IPS DF 4.7 (cell line): ENCODE results near the gene CD59.
A peak's percentile ranks its signal among the peaks of the same experiment; 100 is the strongest.

Experiments used
- DNase-seq: peaks from one replicate; pipeline ENCODE4 v3.0.0-alpha.2; 2013; ENCODE audit warnings: low spot score; ENCODE audit errors: extremely low read depth

Gene CD59, protein sequence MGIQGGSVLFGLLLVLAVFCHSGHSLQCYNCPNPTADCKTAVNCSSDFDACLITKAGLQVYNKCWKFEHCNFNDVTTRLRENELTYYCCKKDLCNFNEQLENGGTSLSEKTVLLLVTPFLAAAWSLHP

DNA sequence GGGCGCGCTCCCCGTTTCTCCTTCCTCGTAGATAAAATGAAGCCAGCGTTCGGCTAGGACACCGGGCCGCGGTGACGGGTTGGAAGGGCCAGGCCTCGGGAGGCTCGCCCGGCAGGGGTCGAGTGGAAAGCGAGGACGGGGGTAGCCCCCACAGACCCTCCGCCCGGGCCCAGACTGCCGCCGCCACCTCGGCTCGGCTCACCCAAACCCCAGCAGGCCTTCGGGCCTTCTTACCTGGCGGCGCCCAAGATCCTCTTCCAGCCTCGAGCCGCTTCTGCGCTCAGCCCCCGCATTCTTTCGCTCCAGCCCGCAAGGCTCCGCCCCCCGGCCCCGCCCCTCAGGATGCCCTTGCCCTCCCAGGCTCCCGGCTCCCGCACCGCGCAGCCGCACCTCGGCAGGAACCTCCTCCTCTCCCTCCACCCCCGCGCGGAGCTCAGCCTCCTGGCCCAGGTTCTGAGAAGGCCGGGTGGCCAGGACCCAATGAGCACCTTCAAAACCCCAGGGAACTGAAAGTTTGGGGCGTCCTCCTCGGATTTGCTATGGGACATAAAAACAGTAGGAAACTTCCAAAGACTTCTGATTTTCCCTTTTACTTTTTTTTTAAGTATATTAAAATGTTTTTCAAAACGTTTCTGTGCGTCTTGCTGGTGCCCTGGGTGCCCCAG is at the start of gene CD59:
Gene CD59, minus strand, starts transcription at position 276 of the 665 bp plus-strand sequence. CDS start 13,978 bp downstream, outside the sequence.
- DNase-seq: no peak

DNA sequence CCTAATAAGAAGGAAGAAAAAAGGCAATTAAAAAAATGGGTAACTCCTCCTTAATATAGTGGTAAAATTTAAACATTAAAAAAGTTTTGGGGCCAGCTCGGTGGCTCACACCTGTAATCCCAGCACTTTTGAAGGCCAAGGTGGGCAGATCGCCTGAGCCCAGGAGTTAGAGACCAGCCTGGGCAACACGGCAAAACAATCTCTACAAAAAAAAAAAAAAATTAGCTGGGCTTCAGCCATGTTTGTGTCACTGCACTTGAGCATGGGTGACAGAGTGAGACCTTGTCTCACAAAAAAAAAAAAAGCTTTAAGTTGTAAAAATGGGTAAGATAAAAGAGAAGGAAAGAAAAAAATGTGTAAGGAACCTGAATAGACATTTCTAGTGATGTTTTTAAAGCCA is 49.4 kb upstream of the CD59 start:
- DNase-seq: no peak

DNA sequence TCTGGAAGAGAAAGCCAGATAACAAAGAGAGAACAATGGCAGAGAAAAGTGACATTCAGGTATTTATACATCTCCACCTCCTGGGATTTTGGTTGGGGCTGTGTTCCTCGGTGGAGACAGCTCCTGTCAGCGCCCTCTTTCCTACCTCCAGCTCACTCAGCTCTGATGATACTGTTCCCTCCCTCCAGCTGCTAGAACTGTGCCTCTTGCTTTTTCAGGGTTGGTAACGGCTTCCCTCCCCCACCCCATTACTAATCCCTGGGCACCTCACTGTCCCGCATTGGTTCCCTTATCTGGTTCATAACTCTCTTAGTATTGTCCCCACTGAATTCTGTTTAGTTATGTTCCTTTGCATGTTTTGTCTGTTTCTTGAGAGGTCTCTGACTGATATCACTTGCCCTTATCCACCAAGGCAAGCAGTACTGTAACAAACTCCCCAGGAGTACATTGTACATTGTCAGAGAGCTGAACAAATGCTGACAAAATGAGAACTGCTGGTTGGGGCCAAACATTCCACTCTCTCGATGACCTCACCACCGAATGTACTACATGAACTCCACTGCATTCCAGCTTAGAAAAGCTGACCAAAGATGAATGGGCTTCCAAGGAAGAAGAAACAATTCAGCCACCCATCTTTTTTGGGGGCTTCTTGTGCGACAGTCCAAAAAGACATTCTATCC is 43.8 kb upstream of the CD59 start:
- DNase-seq: no peak

DNA sequence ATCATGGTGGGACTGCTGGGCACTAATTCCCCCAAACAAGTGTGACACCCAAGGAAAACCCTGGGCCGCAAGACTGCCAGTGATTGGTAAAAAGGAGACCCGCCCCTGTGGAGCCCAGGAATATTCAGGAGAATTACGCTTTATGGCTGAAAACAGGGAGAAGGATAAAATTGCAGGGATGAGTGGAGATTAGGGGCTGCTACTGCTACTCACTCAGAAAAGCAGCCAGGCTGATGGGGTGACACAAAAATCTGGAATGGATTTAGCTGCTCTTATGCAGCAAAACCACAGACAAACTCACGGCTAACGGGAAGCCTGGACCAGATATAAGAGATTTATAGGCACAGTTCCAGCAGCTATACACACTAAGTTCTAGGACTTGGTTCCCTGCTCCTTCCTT is 42.5 kb upstream of the CD59 start:
- no peak for DNase-seq

DNA sequence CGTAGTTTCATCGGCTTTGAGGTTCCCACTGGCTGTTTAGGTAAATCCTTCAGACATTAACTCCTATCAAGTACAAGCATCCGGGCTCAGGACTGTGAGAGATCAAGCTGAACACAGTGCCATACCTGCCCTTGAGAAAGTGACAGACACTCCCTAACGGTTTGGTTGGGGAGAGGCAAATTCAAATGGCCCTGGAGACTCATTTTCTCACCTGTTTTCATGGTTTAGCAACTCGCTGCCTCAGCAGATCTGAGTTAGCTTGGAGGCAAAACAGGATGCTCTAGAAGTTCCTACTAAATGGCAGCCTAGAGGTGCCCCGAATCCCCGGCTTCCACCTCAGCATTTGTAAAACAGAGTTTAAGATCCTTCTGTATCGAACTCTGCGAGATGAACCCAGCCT is 41.7 kb upstream of the CD59 start:
- DNase-seq: no peak

DNA sequence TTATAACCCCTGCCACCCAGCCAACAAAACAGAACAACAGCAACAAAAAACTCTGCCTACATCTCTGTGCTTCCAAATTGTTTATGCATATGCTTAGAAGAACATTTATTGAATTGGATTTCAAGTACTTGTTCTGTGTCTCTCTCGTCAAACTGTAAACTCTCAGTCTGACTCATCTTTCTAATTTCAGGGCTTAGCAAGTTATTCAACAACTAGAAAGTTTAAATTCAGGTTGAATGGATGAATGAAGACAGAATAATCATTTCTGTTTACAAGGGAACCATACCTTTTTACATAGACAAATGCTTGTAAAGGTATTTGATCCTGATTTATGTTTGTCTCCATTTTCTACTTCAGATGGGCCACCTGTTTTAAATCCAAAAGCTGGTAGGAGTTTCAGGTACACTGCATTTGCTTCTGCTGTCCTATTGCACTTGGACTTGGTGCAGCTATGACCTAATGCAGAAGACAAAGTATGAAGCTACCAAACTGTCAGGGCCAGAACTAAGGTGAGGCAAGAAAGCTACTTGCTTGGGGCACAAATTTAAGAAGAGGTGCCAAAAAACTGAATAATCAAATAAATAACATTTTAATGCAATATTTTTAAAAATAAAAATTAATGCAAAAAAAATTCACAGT is 39.7 kb upstream of the CD59 start:
- DNase-seq: no peak

DNA sequence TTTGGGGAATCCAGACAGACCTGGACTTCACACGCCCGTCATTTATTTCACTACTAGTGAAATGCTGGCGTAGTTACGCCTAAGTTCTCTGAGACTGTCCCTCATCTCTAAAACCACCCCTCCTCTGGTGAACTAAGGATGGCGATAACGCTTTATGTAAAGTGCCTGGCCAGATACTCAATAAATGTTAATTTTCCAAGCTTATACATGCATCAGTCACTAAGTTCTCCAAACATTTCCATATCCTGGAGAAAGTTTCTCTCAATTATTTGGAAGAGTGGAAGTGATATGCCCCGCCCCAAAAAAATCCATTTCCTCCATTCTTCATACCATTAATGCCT is 39.2 kb upstream of the CD59 start:
- DNase-seq: no peak

DNA sequence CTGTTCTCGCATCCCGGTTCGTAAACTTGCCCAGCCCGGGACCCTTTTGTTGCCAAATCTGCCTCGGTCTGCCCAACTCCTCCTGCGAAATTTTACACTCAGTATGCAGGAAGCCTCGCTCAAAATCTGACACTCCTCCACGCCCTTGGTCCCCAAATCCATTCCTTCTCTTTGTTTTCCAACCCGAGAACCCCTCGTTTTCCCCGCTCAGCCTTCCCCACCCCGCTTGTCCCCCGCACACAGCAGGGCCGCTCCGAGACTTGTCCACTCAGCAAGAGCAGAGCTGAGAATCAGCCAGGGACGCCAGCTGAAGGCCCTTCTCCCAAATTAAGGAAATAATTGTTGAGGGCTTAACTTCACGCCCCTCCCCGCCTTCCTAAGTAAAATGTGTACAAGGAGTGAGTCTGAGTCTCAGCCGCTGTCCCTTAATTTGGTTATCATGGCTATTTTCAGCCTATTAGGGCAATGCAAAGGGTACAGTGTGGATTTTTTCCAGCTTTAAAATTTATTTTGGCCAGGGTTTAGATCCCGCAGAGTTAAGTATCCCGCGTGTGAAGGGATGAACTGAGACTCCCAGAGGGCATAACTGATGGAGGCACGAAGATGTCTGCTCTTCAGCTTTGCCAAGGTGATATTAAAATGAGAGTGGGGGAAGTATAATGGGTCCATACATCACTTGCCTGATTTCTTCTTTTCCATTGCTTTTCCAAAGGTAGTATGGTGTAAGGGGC is 38.7 kb upstream of the CD59 start:
- DNase-seq: no peak

DNA sequence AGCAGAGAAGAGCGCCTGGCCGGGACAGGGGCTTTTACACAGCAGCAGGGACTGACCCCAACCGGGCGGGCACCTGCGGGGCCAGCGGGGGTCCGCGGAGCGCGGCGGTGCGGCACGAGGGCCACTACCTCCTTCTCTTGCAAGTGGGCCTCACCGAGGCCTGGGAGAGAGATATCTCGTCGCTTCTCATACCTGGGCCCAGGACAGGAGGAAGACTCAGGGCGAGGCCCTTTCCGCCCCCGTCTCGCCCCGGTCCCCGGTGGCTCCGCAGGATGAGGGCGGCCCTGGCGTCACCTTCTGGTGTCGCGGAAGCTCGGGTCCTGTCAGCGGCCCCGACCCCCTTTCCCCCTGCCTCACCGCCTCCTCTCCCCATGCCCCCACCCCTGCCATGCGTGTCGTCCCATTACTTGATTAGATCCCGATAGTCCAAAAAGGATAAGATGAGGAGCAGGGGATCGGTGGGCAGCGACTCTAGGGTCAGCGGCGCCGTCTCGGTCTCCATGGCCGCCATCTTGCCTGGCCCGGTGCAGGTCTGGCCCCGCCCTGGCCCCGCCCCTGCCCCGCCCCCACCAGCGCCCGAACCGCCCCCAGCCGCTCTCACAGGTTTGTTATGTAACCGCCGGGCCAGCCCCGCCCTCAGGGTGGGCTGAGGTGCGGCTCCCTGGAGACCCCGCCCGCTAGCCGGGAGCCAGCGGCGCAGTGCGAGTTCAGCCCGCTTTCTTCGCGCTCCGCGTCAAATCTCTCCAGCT is 37.9 kb upstream of the CD59 start, which contains the start of gene FBXO3:
Gene FBXO3, minus strand, starts transcription at position 534 of the 749 bp plus-strand sequence. Its CDS starts 23 bp downstream, at position 511.
- DNase-seq: peak; percentile 38

DNA sequence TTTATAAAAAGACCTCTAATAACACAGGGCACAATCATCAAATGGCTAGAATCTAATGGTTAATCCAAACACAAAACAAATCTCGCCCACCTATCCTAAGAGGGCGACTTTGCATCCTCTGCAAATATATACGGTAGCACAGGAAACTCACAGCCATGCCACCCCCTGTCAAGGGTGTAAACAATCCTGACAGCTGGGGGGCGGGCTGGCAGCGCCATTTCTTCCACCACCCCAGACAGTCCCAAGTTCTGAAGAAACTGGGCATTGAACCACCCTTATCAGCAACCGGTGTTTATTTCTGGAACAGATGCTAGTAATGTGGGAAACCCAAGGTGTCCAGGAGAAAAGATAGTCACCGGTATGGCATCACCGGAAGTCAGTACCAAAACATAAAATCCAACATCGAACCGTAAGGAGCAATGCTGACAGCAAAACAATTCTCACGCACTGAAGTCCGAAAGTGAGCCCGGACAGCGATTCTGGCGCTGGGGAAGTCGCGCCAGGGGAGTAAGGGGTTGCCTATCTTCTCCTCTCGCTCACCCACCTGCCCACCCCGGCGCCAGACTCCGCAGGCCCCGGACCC is 37.3 kb upstream of the CD59 start:
- DNase-seq: no peak

DNA sequence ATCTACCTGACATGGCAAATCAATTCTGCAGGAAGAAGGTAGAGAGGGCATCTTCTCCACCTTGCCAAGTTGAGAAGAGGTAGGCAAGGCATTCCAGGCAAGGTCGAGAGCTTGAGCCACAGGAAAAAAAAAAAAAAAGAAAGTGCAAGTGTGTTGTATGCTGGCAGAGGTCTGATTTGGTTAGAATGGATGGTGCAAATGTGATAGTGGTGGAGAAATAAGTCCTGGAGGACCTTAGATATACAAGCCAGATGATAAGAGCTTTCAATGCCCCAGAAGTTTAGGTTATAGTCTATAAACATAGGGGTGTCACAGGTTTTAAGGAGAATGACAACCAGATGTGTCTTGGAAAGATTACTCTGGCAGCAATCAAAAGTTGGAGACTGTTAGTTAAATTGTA is 36.6 kb upstream of the CD59 start:
- no peak for DNase-seq

DNA sequence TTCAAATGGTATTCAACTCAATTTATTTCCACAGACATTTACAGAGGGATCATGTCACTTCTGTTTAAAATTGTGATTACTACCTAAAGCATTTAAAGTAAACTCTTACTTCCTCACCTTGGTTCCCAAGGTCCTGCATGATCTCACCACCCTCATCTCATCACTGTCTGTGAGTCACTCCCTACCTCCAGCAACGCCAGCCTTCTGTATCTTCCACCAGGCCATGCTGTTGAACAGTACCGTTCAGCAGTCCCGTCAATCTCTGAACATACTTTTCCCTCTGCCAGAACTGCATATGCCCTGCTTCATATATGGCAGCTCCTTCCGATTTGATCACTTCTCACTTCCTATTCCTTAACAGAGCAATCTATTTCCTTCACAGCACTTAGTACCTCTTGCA is 36.1 kb upstream of the CD59 start:
- DNase-seq: no peak

DNA sequence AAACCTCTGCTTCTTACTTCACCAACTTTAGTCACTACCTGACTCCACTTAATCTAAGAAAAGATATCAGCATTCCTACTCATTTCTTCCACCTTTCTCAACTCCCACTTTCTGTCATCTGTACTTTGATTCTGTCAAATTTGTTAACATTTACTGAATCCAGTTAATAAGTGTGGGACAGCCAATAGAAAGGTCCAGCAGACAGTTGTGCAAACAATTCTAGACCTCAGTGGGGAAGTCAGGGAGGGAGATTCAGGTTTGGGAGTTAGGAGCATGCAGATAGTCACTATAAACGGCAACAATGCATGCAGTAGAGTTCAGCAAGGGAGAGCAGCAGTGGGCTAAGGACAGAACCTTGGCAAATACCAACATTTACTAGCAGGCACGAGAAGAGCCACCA is 34.0 kb upstream of the CD59 start:
- no peak for DNase-seq

DNA sequence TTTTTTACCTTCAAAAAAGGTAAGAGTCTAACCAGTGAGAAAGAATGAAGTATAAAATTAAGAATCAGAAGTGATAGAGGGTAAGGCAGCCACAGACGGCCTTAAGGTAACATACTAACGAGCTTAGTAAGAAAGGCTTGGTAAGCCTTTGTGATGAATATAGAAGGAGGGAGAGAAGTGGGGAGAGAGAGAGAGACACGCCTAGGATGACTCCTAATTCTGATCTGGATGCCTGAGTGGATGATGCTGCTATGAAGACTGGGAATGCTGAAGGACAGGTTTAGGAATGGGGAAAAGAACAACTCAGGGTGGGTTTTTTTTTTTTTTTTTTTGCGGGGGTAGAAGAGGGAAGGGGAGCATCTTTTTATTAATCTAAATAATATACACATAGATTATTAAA is 33.3 kb upstream of the CD59 start:
- no peak for DNase-seq

DNA sequence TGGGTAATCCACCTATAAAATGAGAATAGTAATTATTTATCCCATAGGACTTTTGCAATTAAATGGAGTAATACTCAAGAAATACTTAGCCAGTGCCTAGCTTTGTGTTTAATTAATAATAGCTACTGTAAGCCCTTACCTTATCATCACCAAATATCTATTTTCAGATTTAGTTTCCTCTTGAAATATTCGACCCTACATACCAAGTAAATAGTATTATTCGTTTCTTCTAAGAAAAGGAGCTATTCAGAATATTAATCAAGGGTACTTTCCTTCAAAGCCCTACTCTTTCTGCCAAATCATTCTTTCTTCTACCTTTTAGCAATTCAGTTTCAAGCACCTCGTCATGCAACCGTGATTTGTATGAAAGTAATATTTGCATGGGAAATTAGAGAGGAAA is 31.4 kb upstream of the CD59 start:
- DNase-seq: no peak

DNA sequence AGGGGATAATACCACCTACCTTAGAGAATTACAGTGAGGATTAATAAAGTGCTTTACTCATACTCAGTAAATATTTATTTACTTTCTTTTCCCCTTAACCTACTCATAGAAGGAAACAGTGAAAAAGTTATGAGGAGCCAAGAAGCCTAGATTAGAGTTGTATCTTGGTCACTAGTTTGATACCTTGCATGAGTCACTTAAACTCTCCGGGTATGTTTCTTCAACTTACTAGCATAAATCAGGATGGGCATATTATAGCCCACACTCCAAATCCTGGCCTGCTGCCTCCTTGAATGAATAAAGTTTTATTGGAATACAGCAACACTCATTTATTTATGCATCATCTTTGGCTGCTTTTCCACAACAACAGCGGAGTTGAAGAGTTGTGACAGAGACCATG is 29.9 kb upstream of the CD59 start:
- DNase-seq: no peak

DNA sequence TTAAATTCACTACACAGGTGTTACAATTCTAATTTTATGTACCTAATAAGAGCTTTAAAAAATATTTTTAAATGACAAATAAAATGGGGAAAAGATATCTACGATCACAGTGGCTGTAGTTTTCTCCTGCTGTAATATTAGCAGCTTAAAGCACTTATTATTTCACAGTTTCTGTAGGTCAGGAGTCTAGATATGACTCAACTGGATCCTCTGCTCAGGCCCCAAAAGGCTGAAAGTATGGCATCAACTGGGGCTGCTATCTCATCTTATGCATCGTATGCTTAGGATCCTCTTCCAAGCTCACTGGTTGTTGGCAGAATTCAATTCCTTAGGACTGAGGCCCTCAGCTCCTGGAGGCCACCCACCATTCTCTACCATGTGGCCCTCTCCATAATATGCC is 25.2 kb upstream of the CD59 start:
- DNase-seq: no peak

DNA sequence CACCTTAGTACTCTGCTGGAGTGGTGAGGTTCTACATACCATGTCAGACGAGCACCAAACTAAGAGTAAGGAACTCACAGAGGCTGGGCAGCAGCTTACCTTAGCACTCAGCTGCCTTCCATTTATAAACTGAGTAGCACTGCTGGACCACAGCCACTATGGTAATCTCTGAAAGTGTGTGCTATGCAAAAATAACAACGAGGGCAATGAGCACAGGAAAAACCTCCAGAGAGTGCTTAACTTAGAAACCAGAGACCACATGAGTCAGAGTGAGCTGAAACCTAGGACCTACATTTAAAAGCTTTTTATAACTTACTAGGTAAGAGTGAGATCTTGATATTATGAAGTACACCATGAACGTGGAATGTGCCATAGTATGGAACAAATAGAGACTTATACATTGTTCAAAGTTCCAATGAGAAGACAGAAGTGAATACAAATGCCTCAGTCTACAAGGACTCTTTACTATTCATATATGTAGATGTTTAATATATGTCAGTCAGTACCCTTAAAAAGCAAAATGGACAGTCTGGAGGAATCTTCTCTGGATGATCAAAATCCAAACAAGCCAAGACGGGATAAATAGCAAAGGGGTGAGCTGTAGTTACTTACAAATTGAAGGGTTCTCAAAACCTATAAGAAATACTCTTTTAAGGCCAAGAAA is 17.2 kb upstream of the CD59 start:
- no peak for DNase-seq

DNA sequence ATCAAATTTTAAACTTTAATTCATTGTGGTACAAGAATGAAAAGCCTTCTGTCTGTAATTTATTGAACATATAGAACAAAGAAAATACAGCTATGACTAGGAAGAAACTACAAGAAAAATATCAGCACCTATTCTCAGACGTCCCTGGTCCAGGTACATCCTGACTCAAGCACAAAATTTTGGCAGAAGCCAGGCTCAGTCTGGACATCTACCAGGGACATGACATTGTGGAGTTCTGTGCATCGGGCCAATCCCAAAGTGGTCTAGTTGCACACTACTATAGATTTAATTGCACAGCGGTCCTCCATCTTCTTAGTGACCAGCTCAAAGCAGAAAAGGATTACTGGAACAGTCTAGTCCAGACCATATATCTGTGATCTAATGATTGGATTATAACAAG is 15.7 kb upstream of the CD59 start:
- DNase-seq: no peak

DNA sequence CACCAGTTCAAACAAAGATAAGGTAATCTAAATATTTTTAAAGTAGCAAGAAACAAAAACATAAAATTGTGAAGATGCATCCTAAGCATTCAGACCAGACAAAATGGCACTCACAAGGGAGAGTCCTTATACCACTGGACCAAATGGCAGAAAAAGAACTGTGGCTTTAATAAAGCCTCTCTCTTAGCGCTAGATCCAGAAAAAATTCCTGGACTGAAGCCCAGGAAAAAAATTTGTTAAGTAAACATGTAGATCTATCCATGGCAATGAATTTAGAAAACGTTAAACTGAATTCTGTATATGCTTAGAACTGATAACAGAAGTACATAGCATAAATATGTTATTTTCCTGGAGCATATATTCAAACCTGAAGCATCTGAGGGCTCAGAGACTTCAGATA is 11.8 kb upstream of the CD59 start:
- DNase-seq: no peak
